CD4-positive, CD25-positive, alpha-beta regulatory T cell (primary cell): ENCODE data around the gene OR2T8. TPM values are rescaled to one million over a fixed set of nuclear protein-coding genes. Genes with fewer than 3 reads are reported as not detected.

Experiments used
- ATAC-seq, 2 donors: fragments of 150-1000 bp; cut with Tn5 transposase; one replicate each; pipeline ENCODE4 v1.10.0; 2021; ENCODE audit warnings: low read depth in 2 of 2, moderate number of reproducible peaks in 2 of 2, moderate library complexity in 1 of 2
- DNase-seq, 3 donors: peaks; one replicate each; pipeline versions ENCODE4 v3.0.0 to v3.0.0-alpha.2; 2012 to 2022; ENCODE audit warnings: mixed read lengths in 1 of 3
- H3K27ac ChIP-seq: one replicate; pipeline ENCODE4 v1.7.0; 2013; ENCODE audit warnings: mild to moderate bottlenecking, low read length; ENCODE audit not compliant: insufficient read depth, poor library complexity, severe bottlenecking
- H3K27me3 ChIP-seq: one replicate; pipeline ENCODE4 v1.7.0; 2013; ENCODE audit warnings: low read length; ENCODE audit not compliant: control insufficient read depth, insufficient read depth
- H3K36me3 ChIP-seq: one replicate; pipeline ENCODE4 v1.7.0; 2013; ENCODE audit warnings: mild to moderate bottlenecking, low read length, moderate library complexity; ENCODE audit not compliant: control insufficient read depth, insufficient read depth
- H3K4me1 ChIP-seq: 2 replicates; pipeline ENCODE4 v1.7.0; 2013; ENCODE audit warnings: mild to moderate bottlenecking, low read length; ENCODE audit not compliant: insufficient read depth, control insufficient read depth, poor library complexity, severe bottlenecking
- H3K4me3 ChIP-seq: one replicate; pipeline ENCODE4 v1.7.0; 2013; ENCODE audit warnings: low read depth, mild to moderate bottlenecking, low read length, moderate library complexity
- H3K9me3 ChIP-seq, 2 experiments: 1 replicate in 1 of 2; 2 replicates in 1 of 2; pipeline ENCODE4 v1.7.0; 2013; ENCODE audit warnings: low read length in 2 of 2, mild to moderate bottlenecking in 1 of 2, moderate library complexity in 1 of 2; ENCODE audit not compliant: control insufficient read depth in 2 of 2
- H3K27ac Mint-ChIP-seq, 3 donors: one replicate each; pipeline ENCODE4 v1.8.0; 2020 to 2022; ENCODE audit warnings: mild to moderate bottlenecking in 3 of 3, mixed read lengths in 3 of 3, moderate library complexity in 2 of 3
- H3K27me3 Mint-ChIP-seq: one replicate; pipeline ENCODE4 v1.8.0; 2022; ENCODE audit warnings: mild to moderate bottlenecking, mixed read lengths
- H3K36me3 Mint-ChIP-seq: one replicate; pipeline ENCODE4 v1.8.0; 2020; ENCODE audit warnings: mixed read lengths
- H3K4me1 Mint-ChIP-seq, 4 donors: one replicate each; pipeline ENCODE4 v1.8.0; 2020 to 2022; ENCODE audit warnings: mixed read lengths in 4 of 4, mild to moderate bottlenecking in 1 of 4
- H3K4me3 Mint-ChIP-seq, 4 donors: one replicate each; pipeline ENCODE4 v1.8.0; 2020 to 2022; ENCODE audit warnings: mild to moderate bottlenecking in 4 of 4, mixed read lengths in 4 of 4, moderate library complexity in 3 of 4
- H3K9me3 Mint-ChIP-seq, 7 donors: one replicate each; pipeline ENCODE4 v1.8.0; 2020 to 2022; ENCODE audit warnings: mixed read lengths in 7 of 7, mild to moderate bottlenecking in 3 of 7, moderate library complexity in 2 of 7
- polyA plus RNA-seq, 4 donors: library from polyadenylated mRNA; unstranded; fragments of 300-500 nt; fragmentation: Illumina TruSeq; gene quantifications; one replicate each; pipeline ENCODE4 v1.2.3, GENCODE V29; 2021
- total RNA-seq: library from RNA; stranded (reverse); gene quantifications from one replicate; pipeline ENCODE4 v1.2.3, GENCODE V29; 2022

OR2T8 gene
- total and polyA plus RNA-seq, 5 donors from 2014 or later, result not detected

DNA sequence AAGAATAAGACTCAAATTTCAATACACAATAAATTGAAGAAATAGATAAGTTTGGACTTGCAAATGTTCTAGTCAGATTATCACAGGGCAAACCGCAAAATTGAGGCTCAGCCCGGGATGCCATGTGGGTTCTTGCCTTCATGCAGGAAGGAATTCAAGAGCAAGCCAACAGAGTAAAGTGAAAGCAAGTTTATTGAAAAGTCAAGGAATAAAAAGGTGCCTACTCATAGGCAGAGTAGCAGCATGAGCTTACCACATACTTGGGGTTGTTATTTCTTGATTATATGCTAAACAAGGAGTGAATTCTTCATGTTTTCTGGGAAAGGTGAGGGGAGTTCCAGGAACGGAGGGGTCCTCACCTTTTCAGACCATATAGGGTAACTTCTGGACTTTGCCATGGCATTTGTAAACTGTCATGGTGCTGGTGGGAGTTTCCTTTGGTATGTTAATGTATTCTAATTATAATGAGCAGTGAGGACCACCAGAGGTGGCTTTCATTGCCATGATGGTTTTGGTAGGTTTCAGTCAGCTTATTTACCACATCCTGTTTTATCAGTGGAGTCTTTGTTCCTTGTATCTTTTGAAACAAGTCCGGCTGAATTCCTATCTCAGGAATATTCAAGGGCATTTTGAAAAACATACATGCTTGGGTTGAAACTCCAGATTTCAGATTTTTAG is 43.0 kb downstream of the OR2T8 start:
- ATAC-seq, result no peak
- no peak overlapping the region for H3K4me3 Mint-ChIP-seq

GRCh38 chr1:247964933-247965332 is 44.9 kb downstream of the OR2T8 start, which contains the start of gene OR2AK2:
TSS of gene OR2AK2 (plus strand) at chr1:247965233. CDS start at chr1:247965377, 144 bp downstream.
- Mint-ChIP-seq H3K36me3 (no peaks in the 10 kb centered on the region), H3K27me3 (no peaks in the 10 kb centered on the region), H3K4me3 (no peak within 1 kb of the TSS), H3K27ac (no peak within 1 kb of the TSS), H3K9me3 (peaks cover 0 to 8% (median 5%) of the 10 kb centered on the region in 7 donors), H3K4me1 (peaks cover 0 to 2% (median 0%) of the 10 kb centered on the region in 4 donors)
- DNase-seq (no peak), ATAC-seq (no peak)
- no peak within 1 kb of the TSS for H3K27ac ChIP-seq
- H3K9me3 ChIP-seq, result no peaks in the 10 kb centered on the region
- H3K27me3 ChIP-seq, result no peaks in the 10 kb centered on the region
- H3K4me1 ChIP-seq, result no peaks in the 10 kb centered on the region
- no peak within 1 kb of the TSS for H3K4me3 ChIP-seq
- no peaks in the 10 kb centered on the region for H3K36me3 ChIP-seq

More for the DNA sequence above, 43.0 kb downstream of the OR2T8 start:
- Mint-ChIP-seq H3K9me3 (peaks cover 0 to 12% (median 5%) of the 10 kb centered on the region in 7 donors), H3K36me3 (no peaks in the 10 kb centered on the region), H3K27ac (no peak overlapping the region), H3K4me1 (peaks cover 0 to 2% (median 0%) of the 10 kb centered on the region in 4 donors), H3K27me3 (no peaks in the 10 kb centered on the region)
- Histone ChIP-seq H3K4me1 (no peaks in the 10 kb centered on the region), H3K4me3 (no peak overlapping the region), H3K27me3 (no peaks in the 10 kb centered on the region), H3K9me3 (no peaks in the 10 kb centered on the region), H3K36me3 (no peaks in the 10 kb centered on the region), H3K27ac (no peak overlapping the region)
- DNase-seq, result no peak

GRCh38 chr1:247966532-247967204 is 46.6 kb downstream of the OR2T8 start:
- Mint-ChIP-seq H3K27ac (no peak overlapping the region), H3K36me3 (no peaks in the 10 kb centered on the region), H3K4me1 (peaks cover 0 to 2% (median 0%) of the 10 kb centered on the region in 4 donors), H3K4me3 (no peak overlapping the region), H3K27me3 (no peaks in the 10 kb centered on the region), H3K9me3 (peaks cover 0 to 6% (median 2%) of the 10 kb centered on the region in 7 donors)
- Histone ChIP-seq H3K27ac (no peak overlapping the region), H3K4me1 (no peaks in the 10 kb centered on the region), H3K4me3 (no peak overlapping the region), H3K36me3 (no peaks in the 10 kb centered on the region), H3K9me3 (no peaks in the 10 kb centered on the region), H3K27me3 (no peaks in the 10 kb centered on the region)
- ATAC-seq, result no peak
- no peak for DNase-seq

Other genes starting within 250 kb of the OR2T8 start
- gene OR13G1, start 240.5 kb upstream of the OR2T8 start, total RNA-seq, result not detected
- not detected for gene OR13G1, start 240.5 kb upstream of the OR2T8 start, polyA plus RNA-seq
- not detected for gene OR6F1, start 203.6 kb upstream of the OR2T8 start, total RNA-seq
- not detected for gene OR6F1, start 203.6 kb upstream of the OR2T8 start, polyA plus RNA-seq
- not detected for gene OR14K1, start 181.6 kb upstream of the OR2T8 start, total RNA-seq
- gene OR14K1, start 181.6 kb upstream of the OR2T8 start, polyA plus RNA-seq, result not detected
- gene OR14A2, start 172.1 kb upstream of the OR2T8 start, total RNA-seq, result not detected
- gene OR14A2, start 172.1 kb upstream of the OR2T8 start, polyA plus RNA-seq, result not detected
- gene OR1C1, start 159.7 kb upstream of the OR2T8 start, total RNA-seq, result not detected
- not detected for gene OR1C1, start 159.7 kb upstream of the OR2T8 start, polyA plus RNA-seq
- gene OR14A16, start 96.1 kb upstream of the OR2T8 start, total RNA-seq, result not detected
- not detected for gene OR14A16, start 96.1 kb upstream of the OR2T8 start, polyA plus RNA-seq
- gene OR11L1, start 78.4 kb upstream of the OR2T8 start, total RNA-seq, result not detected
- gene OR11L1, start 78.4 kb upstream of the OR2T8 start, polyA plus RNA-seq, result not detected
- gene TRIM58, start 63.1 kb upstream of the OR2T8 start, total RNA-seq, result 2.9 TPM
- under 1 TPM in 1 of 4 donors, not detected in 3; 0.17 TPM for gene TRIM58, start 63.1 kb upstream of the OR2T8 start, polyA plus RNA-seq
- not detected for gene OR2W3, start 24.7 kb upstream of the OR2T8 start, total RNA-seq
- gene OR2W3, start 24.7 kb upstream of the OR2T8 start, polyA plus RNA-seq, result not detected
- gene OR2AJ1, start 4.6 kb downstream of the OR2T8 start, total RNA-seq, result not detected
- gene OR2AJ1, start 4.6 kb downstream of the OR2T8 start, polyA plus RNA-seq, result not detected
- gene OR2L8, start 28.6 kb downstream of the OR2T8 start, total RNA-seq, result 0.42 TPM
- gene OR2L8, start 28.6 kb downstream of the OR2T8 start, polyA plus RNA-seq, result not detected
- gene OR2AK2, start 45.0 kb downstream of the OR2T8 start, total RNA-seq, result not detected
- gene OR2AK2, start 45.0 kb downstream of the OR2T8 start, polyA plus RNA-seq, result not detected
- not detected for gene OR2L5, start 93.4 kb downstream of the OR2T8 start, total RNA-seq
- gene OR2L5, start 93.4 kb downstream of the OR2T8 start, polyA plus RNA-seq, result not detected
- 0.35 TPM for gene OR2L2, start 109.8 kb downstream of the OR2T8 start, total RNA-seq
- under 1 TPM in 1 of 4 donors, not detected in 3; 0.49 TPM for gene OR2L2, start 109.8 kb downstream of the OR2T8 start, polyA plus RNA-seq
- gene OR2L3, start 126.6 kb downstream of the OR2T8 start, total RNA-seq, result not detected
- not detected for gene OR2L3, start 126.6 kb downstream of the OR2T8 start, polyA plus RNA-seq
- not detected for gene OR2L13, start 174.9 kb downstream of the OR2T8 start, total RNA-seq
- gene OR2L13, start 174.9 kb downstream of the OR2T8 start, polyA plus RNA-seq, result not detected
- gene OR2M5, start 224.9 kb downstream of the OR2T8 start, total RNA-seq, result not detected
- not detected for gene OR2M5, start 224.9 kb downstream of the OR2T8 start, polyA plus RNA-seq